MM.1S (cell line): Measurements from ENCODE around the gene SLCO4A1.

Experiments used
- DNase-seq: peaks from one replicate; pipeline ENCODE4 v3.0.0-alpha.2; 2015
- H2AFZ ChIP-seq: fragments of 300-600 bp; sonication (generic); 2 replicates; pipeline ENCODE4 v1.6.0; 2016; ENCODE audit warnings: antibody characterized with exemption, low read length
- H3F3A ChIP-seq: fragments of 300-600 bp; sonication (generic); 2 replicates; pipeline ENCODE4 v1.6.1; 2016; ENCODE audit warnings: mild to moderate bottlenecking, antibody characterized with exemption, low read length, moderate library complexity, mixed read lengths; ENCODE audit not compliant: insufficient read depth
- H3K27ac ChIP-seq: fragments of 300-600 bp; sonication (generic); 2 replicates; pipeline ENCODE4 v1.5.1; 2016; ENCODE audit warnings: mild to moderate bottlenecking, low read length
- H3K27me3 ChIP-seq: fragments of 300-600 bp; sonication (generic); replicated peaks from 2 replicates; pipeline ENCODE4 v1.6.0; 2016; ENCODE audit warnings: low read length; ENCODE audit not compliant: insufficient read depth
- H3K36me3 ChIP-seq: fragments of 300-600 bp; sonication (generic); replicated peaks from 2 replicates; pipeline ENCODE4 v1.6.1; 2016; ENCODE audit warnings: mild to moderate bottlenecking, low read length, mixed read lengths; ENCODE audit not compliant: insufficient read depth
- H3K4me1 ChIP-seq: fragments of 300-600 bp; sonication (generic); 2 replicates; pipeline ENCODE4 v1.6.1; 2016; ENCODE audit warnings: low read length, mixed read lengths
- H3K4me2 ChIP-seq: fragments of 300-600 bp; sonication (generic); 2 replicates; pipeline ENCODE4 v1.6.0; 2016; ENCODE audit warnings: low read depth, low read length
- H3K4me3 ChIP-seq: fragments of 300-600 bp; sonication (generic); 2 replicates; pipeline ENCODE4 v1.5.1; 2016; ENCODE audit warnings: low read length, mixed read lengths
- H3K79me2 ChIP-seq: fragments of 300-600 bp; sonication (generic); 2 replicates; pipeline ENCODE4 v1.6.1; 2016; ENCODE audit warnings: mixed run types, low read length, mixed read lengths
- H3K9ac ChIP-seq: fragments of 300-600 bp; sonication (generic); 2 replicates; pipeline ENCODE4 v1.6.1; 2016; ENCODE audit warnings: low read length, mixed read lengths
- H3K9me2 ChIP-seq: fragments of 300-600 bp; sonication (generic); replicated peaks from 2 replicates; pipeline ENCODE4 v1.6.1; 2016; ENCODE audit warnings: mild to moderate bottlenecking, low read length, mixed read lengths; ENCODE audit not compliant: insufficient read depth
- H3K9me3 ChIP-seq: fragments of 300-600 bp; sonication (generic); replicated peaks from 2 replicates; pipeline ENCODE4 v1.6.1; 2016; ENCODE audit warnings: mild to moderate bottlenecking, low read length, mixed read lengths; ENCODE audit not compliant: insufficient read depth
- H4K20me1 ChIP-seq: fragments of 300-600 bp; sonication (generic); 2 replicates; pipeline ENCODE4 v1.6.1; 2016; ENCODE audit warnings: mild to moderate bottlenecking, low read length, moderate library complexity, mixed read lengths; ENCODE audit not compliant: insufficient read depth
- EZH2 ChIP-seq: fragments of 300-600 bp; sonication (generic); optimal IDR thresholded peaks from 2 replicates; pipeline ENCODE3; 2017; ENCODE audit warnings: low read depth, mild to moderate bottlenecking, antibody characterized with exemption, low read length, mixed read lengths
- EZH2phosphoT487 ChIP-seq: fragments of 300-600 bp; sonication (generic); IDR thresholded peaks from 2 replicates; pipeline ENCODE4 v1.6.1; 2018; ENCODE audit warnings: antibody characterized with exemption, low read length
- TF ChIP-seq, protein P1 (sequence below): fragments of 300-600 bp; sonication (generic); IDR thresholded peaks from 2 replicates; pipeline ENCODE4 v1.5.1; 2016; ENCODE audit warnings: antibody characterized with exemption, low read length, mixed read lengths

The SLCO4A1 gene, protein sequence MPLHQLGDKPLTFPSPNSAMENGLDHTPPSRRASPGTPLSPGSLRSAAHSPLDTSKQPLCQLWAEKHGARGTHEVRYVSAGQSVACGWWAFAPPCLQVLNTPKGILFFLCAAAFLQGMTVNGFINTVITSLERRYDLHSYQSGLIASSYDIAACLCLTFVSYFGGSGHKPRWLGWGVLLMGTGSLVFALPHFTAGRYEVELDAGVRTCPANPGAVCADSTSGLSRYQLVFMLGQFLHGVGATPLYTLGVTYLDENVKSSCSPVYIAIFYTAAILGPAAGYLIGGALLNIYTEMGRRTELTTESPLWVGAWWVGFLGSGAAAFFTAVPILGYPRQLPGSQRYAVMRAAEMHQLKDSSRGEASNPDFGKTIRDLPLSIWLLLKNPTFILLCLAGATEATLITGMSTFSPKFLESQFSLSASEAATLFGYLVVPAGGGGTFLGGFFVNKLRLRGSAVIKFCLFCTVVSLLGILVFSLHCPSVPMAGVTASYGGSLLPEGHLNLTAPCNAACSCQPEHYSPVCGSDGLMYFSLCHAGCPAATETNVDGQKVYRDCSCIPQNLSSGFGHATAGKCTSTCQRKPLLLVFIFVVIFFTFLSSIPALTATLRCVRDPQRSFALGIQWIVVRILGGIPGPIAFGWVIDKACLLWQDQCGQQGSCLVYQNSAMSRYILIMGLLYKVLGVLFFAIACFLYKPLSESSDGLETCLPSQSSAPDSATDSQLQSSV

DNA sequence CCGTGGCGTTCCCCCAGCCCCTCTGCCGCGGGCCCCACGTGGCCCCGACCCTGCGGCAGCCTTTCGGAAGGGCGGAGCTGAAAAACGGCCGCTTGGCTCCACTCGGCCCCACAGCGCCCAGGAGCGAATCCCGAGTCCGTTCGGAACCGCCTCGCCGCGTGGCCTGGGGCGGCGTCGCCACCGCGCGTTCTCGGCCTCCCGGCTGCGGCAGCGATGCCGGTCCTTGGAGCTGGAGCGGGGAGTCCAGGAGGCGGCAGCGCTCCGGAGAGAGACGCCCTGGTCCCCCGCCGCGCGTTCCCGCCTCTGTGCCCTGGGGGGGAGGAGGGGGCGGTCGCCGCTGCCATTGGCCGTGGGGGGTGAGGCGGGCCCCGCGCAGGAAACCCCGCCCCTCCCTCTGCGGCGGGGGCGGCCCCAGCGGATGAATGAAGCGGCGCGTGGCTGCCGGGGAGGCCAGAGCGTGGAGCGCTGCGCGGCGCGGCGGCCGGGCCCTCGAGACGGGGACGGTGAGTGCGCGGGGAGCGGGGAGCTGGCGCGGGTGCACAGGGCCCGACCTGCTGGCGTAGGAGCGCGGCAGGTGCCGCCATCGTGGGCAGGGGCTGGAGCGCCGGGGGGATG lies at the start of gene SLCO4A1:
Gene SLCO4A1 (plus strand): TSS at position 453 of the 615 bp plus-strand sequence. CDS start 13,952 bp downstream, outside the sequence.
- peak within 1 kb of the TSS; percentile 67 for H3K27ac ChIP-seq
- H3K4me3 ChIP-seq: peak within 1 kb of the TSS; percentile 77
- H3K9ac ChIP-seq: peak within 1 kb of the TSS; percentile 91
- H3K9me2 ChIP-seq: no peaks in the 10 kb centered on the region
- H3F3A ChIP-seq: peaks cover 21% of the 10 kb centered on the region; the same call in 1 of the 2 replicates
- DNase-seq: peak; percentile 88
- H3K79me2 ChIP-seq: peaks cover 47% of the 10 kb centered on the region
- H3K4me1 ChIP-seq: peaks cover 41% of the 10 kb centered on the region
- H3K9me3 ChIP-seq: no peaks in the 10 kb centered on the region
- H3K4me2 ChIP-seq: peak within 1 kb of the TSS; percentile 93
- no peaks in the 10 kb centered on the region for H3K27me3 ChIP-seq
- H4K20me1 ChIP-seq: no peaks in the 10 kb centered on the region
- peak within 1 kb of the TSS; percentile 67 for H2AFZ ChIP-seq
- no peaks in the 10 kb centered on the region for H3K36me3 ChIP-seq
- TF ChIP-seq EZH2: no peak

DNA sequence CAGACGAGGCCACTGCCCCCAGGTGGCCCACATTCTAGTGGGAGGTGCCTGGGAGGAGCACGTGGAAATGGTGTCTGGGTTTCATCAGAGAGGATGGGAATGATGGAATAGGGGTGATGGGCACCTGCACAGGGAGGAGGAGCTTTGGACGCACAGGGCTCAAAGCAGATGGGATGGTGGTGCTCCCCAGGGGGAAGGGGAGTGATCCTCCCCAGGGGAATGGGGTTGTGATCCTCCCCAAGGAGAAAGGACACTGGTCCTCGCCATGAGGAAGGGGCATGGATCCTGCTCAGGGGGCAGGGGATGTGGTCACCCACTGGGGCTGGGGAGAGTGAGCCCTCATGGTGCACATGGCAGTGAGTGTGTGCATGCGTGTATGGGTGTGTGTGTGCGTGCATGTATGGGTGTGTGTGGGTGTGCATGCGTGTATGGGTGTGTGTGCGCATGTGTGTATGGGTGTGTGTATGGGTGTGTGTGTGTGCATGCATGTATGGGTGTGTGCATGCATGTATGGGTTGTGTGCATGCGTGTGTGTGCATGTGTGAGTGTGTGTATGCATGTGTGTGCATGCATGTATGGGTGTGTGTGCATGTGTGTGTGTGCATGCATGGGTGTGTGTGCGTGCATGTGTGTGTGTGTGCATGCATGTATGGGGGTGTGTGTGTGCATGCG lies 49.7 kb upstream of the SLCO4A1 start:
- Histone ChIP-seq H3K4me1 (no peaks in the 10 kb centered on the region), H3K4me3 (no peak overlapping the region), H3K9me3 (no peaks in the 10 kb centered on the region), H3K36me3 (no peaks in the 10 kb centered on the region), H2AFZ (no peak overlapping the region), H3K9me2 (no peaks in the 10 kb centered on the region), H3F3A (no peaks in the 10 kb centered on the region), H3K27ac (no peak overlapping the region), H3K4me2 (no peak overlapping the region), H3K9ac (no peak overlapping the region), H3K79me2 (no peaks in the 10 kb centered on the region), H3K27me3 (peaks cover 98% of the 10 kb centered on the region), H4K20me1 (no peaks in the 10 kb centered on the region)
- DNase-seq: no peak
- TF ChIP-seq EZH2: no peak
- TF ChIP-seq, protein P1, sequence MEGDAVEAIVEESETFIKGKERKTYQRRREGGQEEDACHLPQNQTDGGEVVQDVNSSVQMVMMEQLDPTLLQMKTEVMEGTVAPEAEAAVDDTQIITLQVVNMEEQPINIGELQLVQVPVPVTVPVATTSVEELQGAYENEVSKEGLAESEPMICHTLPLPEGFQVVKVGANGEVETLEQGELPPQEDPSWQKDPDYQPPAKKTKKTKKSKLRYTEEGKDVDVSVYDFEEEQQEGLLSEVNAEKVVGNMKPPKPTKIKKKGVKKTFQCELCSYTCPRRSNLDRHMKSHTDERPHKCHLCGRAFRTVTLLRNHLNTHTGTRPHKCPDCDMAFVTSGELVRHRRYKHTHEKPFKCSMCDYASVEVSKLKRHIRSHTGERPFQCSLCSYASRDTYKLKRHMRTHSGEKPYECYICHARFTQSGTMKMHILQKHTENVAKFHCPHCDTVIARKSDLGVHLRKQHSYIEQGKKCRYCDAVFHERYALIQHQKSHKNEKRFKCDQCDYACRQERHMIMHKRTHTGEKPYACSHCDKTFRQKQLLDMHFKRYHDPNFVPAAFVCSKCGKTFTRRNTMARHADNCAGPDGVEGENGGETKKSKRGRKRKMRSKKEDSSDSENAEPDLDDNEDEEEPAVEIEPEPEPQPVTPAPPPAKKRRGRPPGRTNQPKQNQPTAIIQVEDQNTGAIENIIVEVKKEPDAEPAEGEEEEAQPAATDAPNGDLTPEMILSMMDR: no peak
- no peak for TF ChIP-seq EZH2phosphoT487

DNA sequence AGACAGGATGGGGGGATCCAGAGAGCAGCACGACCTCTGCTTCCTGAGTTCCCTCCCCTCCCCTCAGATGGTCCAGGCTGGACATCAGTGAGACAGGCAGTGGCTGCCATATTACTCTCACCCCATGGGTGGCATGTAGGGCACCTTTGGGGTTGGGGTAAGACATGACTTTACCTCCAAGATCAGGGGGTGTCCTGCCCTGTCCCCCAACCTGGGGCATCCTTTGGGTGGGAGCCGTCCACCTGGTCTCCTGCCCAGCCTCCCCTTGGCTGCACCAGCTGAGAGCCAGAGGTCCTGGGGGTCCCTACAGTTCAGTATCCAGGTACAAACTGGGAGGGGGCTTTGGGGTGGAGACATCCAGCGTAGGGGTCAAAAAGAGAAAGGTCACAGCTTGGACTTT lies 48.7 kb upstream of the SLCO4A1 start:
- Histone ChIP-seq H2AFZ (no peak overlapping the region), H3K4me1 (no peaks in the 10 kb centered on the region), H4K20me1 (no peaks in the 10 kb centered on the region), H3K27ac (no peak overlapping the region), H3K9me3 (no peaks in the 10 kb centered on the region), H3K4me3 (no peak overlapping the region), H3K4me2 (no peak overlapping the region), H3K79me2 (no peaks in the 10 kb centered on the region), H3K9ac (no peak overlapping the region), H3K36me3 (no peaks in the 10 kb centered on the region), H3F3A (no peaks in the 10 kb centered on the region), H3K27me3 (peaks cover 98% of the 10 kb centered on the region), H3K9me2 (no peaks in the 10 kb centered on the region)
- no peak for TF ChIP-seq EZH2phosphoT487
- TF ChIP-seq, protein P1: no peak
- no peak for TF ChIP-seq EZH2
- no peak for DNase-seq
